HL-60/S4 (cell line): ENCODE results near the gene DNAJB12.
"Not testable (repeated sequence)": the region's sequence is repeated elsewhere in the genome, so short reads cannot be mapped to it uniquely, and the experiment has no call there.

Experiments used
- in situ Hi-C: fragments of 300-500 bp; cut with MboI; formaldehyde crosslinking; loops from 2 replicates; pipeline ENCODE4 v1.14.3; 2022; ENCODE audit warnings: low sequenced_read_pairs

Gene DNAJB12

DNA sequence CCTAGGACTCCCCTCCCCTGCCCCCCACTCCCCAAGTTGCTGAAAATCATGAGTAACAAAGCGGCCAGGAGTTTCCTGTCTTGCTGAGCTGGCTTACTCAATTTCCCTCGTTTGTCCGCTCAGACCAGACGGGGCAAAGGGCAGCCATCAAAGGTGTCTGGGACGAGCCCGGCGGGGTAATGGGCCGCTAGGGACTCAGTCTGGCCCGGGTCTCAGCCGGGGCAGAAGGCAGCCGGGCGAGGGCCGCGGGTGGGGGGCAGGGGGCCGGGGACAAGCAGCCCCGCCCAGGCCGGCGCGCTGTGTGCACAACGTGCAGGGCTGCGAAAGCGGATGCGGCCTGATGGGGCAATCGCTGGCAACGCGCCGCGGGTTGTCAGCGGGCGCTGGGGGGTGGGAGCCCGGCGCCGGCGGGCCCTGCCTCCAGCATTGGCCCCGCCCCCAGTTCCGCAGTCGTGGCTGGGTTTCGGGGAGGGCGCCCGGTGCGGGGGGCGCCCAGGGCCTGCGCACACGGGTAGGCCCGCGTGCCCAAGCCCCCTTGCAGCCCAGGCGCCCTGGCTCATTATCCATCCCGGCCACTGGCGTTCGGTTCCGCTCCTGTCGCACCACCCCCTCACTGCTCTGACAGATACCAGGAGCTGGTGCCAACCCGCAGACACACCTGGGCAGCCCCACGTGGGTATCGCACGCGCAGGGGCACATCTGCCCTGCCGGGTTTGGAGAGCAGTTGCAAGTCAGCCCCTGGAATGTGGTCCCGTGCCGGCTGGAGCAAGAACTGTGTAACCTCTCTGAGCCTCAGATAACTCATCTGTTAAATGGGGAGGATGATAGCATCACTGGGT lies 35.1 kb downstream of the DNAJB12 start:
- in situ Hi-C loops, result no loop called here

GRCh38 chr10:72318418-72319262 lies 36.1 kb downstream of the DNAJB12 start:
- in situ Hi-C loops, result no loop called here

DNA sequence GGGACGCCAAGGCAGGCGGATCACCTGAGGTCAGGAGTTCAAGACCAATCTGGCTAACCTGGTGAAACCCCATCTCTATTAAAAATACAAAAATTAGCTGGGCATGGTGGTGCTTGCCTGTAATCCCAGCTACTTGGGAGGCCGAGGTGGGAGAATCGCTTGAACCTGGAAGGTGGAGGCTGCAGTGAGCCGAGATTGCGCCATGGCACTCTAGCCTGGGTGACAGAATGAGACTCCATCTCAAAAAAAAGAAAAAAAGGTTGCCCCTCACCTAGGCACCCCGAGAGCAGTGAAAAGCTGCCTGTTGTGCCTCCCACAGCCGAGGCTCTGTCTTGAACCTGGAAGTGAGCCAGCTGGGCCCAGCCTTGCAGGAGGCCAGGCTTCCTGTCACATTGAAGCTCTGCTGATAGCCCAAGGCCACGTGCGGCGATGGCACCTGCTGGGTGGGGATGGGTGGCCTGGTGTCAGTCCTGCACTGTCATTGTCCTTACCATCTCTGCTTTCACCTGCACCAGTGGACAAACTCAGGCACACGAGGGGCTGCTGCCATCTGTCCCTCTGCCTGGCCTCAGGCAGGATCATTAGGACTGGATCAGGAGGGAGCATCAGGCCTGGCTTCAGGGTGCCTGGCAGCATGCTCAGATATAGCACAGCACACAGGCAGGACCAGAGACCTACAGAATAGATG lies 37.8 kb downstream of the DNAJB12 start:
- in situ Hi-C loops, result no loop called here

GRCh38 chr10:72316386-72316700 lies 38.4 kb downstream of the DNAJB12 start:
- in situ Hi-C loops, result no loop called here

DNA sequence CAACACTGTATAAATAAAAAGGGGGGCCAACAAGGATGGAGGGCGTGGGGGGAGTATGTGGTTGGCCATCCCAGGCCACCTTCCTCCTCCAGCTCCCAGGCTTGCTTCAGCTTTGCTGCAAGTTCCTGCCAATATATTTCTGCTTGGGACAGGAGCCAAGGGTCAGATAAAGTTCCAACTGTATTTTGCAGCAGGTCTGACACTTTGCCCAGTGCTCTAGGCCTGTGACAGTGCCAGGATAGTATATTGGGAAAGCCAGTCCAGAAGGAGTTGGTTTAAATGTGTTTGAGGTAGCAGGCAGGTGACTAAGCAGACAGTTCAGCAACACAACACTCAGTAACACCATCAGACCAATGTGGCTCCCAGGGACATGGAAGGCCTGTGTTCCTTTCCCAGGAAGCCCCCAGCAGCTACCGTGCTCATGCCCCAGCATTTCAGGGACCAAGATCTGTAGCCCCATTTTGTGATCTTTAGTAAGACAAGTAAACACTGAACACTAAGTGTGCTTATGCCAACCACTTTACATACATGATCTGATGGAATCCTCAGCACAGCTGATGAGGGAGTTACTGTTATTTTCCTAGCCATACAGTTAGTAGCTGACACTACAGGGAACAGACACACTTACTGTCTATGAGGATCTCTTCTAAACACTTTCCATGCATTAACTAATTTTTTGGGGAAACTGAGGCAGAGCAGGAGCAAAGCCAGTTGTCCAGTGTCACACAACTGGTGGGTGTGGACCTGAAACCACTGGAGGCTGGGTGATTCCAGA lies 38.9 kb downstream of the DNAJB12 start:
- in situ Hi-C loops, result no loop called here

DNA sequence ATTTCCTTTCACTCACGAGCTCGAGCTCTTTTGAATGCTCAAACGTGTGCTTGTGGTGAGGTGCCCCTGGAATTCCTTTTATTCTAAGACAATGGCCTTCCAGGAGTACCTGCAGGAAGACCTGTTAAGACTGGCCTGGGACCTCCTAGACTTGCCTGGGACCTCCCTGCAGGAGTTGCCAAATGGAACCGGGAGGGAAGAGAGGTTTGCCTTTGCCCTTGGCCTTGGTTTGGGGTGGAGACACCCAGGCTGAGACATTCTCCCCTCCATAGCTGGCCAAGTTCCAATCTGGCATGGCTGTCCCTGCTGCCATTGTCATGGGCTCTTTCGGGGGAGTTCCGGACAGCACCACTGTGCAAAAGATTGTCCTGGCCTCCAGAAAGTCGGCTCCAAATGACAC lies 39.7 kb downstream of the DNAJB12 start:
- in situ Hi-C loops, result no loop called here

GRCh38 chr10:72314263-72314662 lies 40.5 kb downstream of the DNAJB12 start:
- in situ Hi-C loops, result no loop called here

GRCh38 chr10:72312865-72313391 lies 41.8 kb downstream of the DNAJB12 start:
- in situ Hi-C loops, result no loop called here

- in situ Hi-C loops, result no loop called here
Measured at GRCh38 chr10:72311667-72312066, 43.1 kb downstream of the DNAJB12 start.

- in situ Hi-C loops, result no loop called here
Measured at GRCh38 chr10:72310636-72311035, 44.1 kb downstream of the DNAJB12 start.

GRCh38 chr10:72310241-72310633 lies 44.5 kb downstream of the DNAJB12 start:
- in situ Hi-C loops, result no loop called here

- in situ Hi-C loops, result no loop called here
Measured at GRCh38 chr10:72309290-72310240, 45.2 kb downstream of the DNAJB12 start.

DNA sequence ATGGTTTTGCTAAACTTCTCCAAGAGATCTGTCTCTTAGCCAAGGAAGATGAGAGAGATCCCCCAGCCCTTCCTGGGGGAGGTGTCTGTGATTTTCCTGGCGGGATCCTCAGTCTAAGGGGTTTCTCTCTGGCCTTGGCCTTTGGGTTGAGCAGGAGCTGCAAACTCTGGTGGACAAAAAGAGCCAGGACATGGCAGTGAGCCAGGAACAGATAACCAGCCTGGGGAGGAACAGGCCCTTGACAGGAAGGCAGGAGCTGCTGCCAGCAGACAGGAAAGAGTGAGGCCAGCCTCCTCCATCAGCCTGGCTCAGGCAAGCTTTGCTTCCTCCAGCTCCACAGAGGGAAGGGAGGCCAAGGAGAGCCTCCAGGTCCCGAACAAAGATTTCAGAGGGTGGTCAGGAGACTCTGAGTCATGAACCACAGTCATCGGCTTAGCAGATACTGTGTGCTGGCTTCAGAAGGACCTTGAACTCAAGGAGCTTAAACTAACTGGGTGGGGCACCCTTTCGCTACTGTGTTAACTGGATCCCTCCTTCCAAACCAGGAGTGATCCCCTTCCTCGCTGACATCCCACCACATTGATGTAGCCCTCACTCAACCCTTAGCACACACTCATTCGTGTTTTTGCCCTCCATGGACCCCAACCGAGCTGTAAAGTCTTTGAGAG lies 46.3 kb downstream of the DNAJB12 start:
- in situ Hi-C loops, result no loop called here

GRCh38 chr10:72307711-72308110 lies 47.0 kb downstream of the DNAJB12 start:
- in situ Hi-C loops, result not testable (repeated sequence)

DNA sequence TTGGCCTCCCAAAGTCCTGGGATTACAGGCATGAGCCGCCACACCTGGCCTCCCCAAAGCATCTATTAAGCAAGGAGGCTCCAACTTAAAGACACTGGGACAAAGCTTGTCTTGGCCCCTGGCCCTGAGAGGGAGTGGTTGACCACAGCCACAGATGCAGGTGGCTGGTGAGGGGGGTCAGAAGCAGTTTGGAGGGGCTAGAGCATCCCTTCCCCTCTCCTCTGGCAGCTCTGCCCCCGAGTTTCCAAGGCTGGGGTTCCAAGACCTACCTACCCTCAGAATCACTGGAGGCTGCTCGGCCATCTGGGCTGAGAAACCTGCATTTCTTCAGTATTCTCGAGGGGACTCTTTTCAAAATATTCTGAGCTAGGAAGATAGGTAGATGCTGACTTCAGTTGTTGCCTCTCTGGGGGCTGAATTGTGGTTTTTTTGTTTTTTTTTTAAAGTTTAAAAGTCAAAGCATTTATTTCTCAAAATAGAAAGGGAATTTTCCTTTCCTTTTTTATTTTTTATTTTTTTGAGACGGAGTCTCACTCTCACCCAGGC lies 48.4 kb downstream of the DNAJB12 start:
- in situ Hi-C loops, result no loop called here

DNA sequence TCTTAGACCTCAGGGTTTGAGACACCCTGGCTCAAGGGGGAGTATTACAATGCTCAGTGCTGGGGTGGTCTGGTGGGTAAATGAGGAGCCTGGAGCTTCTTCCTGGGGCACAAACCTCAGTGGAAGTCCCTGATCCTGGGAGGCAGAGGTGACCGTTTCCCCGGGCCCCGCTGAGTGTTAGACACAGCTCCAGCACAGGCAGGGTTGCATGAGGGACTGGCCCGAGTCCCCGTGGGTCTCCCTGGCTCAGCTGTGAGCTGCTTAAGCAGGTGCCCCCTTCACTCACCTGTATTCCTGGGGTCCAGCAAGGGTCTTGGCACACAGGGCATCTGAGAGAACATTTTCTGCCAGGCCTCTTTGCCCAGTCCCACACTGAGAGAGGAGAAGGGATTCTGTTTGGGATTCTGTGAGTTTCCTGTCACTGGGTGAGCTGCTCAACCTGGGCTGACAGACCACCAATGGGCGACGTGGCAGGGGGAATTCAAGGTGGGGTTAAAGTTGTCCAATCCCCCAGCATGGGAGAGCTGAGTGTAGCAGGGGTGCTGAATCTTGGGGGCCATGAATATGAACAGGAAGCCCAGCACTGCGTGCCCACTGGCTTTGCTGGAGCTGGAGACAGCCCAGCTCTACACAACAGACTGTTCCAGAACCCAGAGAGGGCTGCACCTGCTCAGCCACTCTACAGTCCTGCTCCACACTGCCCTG lies 51.1 kb downstream of the DNAJB12 start:
- in situ Hi-C loops, result no loop called here

DNA sequence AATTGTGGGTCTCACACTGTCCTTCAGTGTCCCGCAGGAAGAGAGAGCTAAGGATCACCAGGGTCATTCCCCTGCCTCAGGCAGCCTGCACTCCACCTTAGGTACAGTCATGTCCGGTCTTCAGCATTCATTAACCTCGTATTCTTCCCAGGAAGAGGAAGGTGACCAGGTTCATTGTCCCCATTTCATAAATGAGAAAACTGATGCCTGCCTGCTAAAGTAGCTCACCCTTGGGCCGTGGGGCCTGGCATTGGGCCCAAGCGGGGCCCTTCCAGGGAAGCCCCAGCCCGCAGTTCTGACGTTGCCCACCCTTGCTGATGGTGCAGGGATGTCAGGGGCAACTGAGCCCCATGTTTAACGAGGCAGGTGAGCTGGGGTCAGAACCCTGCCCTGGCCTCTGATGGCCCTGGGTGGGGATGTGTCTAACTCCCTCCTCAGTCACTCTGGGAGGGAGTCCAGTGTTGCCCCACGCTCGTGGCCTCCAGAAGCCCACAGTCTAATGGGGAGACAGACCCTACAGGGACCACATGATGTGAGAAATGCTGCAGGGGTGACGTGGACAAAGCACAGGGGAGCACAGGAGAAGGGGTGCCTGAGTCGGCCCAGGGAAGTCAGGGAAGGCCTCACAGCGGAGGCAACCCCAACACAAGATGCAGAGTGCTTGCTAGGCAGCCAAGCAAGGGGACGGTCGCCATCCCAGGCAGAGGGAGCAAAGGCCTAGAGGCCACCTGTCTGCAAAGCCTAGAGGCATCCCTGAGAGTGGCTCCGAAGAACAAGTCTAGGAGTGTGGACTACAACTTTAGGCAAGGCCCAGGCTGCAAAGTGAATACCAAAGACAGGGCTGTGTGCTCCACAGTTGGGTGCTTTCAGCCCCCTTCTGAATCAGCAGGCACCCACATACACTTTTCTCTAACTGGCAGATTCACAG lies 55.9 kb downstream of the DNAJB12 start:
- in situ Hi-C loops, result no loop called here
